DND-41 (cell line): ENCODE data around the gene PARP1.

ENCODE experiments used
- CTCF ChIP-seq: IDR thresholded peaks from 2 replicates; pipeline ENCODE4 v1.5.1; 2012; ENCODE audit warnings: borderline replicate concordance, low read length, moderate library complexity, mild to moderate bottlenecking; ENCODE audit not compliant: poor library complexity, severe bottlenecking; ENCODE audit errors: extremely low read depth
- EZH2 ChIP-seq: IDR thresholded peaks from 3 replicates; pipeline ENCODE4 v1.6.1; 2012; ENCODE audit warnings: borderline replicate concordance, low read depth, mild to moderate bottlenecking, moderate library complexity, low read length, inconsistent platforms; ENCODE audit not compliant: severe bottlenecking

DNA sequence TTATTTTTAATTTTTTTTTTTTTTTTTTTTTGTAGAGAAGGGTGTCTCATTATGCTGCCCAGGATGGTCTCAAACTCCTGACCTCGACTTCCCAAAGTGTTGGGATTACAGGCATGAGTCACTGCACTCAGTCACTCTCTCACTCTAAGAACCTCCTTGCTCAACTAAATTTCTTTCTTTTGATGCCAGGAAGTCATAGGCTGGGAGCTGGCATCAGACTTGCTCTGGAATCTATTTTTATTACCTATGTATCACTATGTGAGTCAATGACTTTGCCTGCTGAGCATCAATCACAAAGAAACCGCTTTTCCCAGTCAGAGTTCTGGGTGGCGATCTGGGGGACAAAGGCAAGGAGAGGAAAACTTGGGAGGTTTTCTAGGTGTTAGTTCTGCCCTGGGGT, 35.5 kb upstream of the PARP1 start:
- TF ChIP-seq CTCF: no peak
- TF ChIP-seq EZH2: no peak
